Activated CD8-positive, alpha-beta T cell treated with anti-CD3 and anti-CD28 coated beads for 36 hours (primary cell): Measurements from ENCODE around the gene CPSF4. TPM values are rescaled to one million over a fixed set of nuclear protein-coding genes. Genes with fewer than 3 reads are reported as not detected.
A peak's percentile ranks its signal among the peaks of the same experiment; 100 is the strongest.
"Not testable (repeated sequence)": the region's sequence is repeated elsewhere in the genome, so short reads cannot be mapped to it uniquely, and the experiment has no call there.

Experiments
- ATAC-seq: fragments of 200-7000 bp; cut with Tn5 transposase; one replicate; pipeline ENCODE4 v1.10.0; 2021; ENCODE audit warnings: mild to moderate bottlenecking, moderate library complexity
- CTCF ChIA-PET: fragments of 350-600 bp; sonication (Branson Sonifier 250); formaldehyde crosslinking; loops from one replicate; lab custom pipeline; 2021; ENCODE audit warnings: antibody characterized with exemption; lab: Charles Lee
- POLR2A ChIA-PET: fragments of 350-600 bp; sonication (Branson Sonifier 250); formaldehyde crosslinking; loops from one replicate; lab custom pipeline; 2021; ENCODE audit warnings: antibody characterized with exemption; lab: Charles Lee
- DNase-seq: peaks from one replicate; pipeline ENCODE4 v3.0.0-alpha.2; 2020
- H3K27ac Mint-ChIP-seq: one replicate; pipeline ENCODE4 v1.8.0; 2021; ENCODE audit warnings: mild to moderate bottlenecking, mixed read lengths
- H3K27me3 Mint-ChIP-seq: one replicate; pipeline ENCODE4 v1.8.0; 2021; ENCODE audit warnings: mixed read lengths
- H3K36me3 Mint-ChIP-seq: one replicate; pipeline ENCODE4 v1.8.0; 2021; ENCODE audit warnings: low read depth, mixed read lengths
- H3K4me1 Mint-ChIP-seq: one replicate; pipeline ENCODE4 v1.8.0; 2021; ENCODE audit warnings: low read depth, mixed read lengths
- H3K4me3 Mint-ChIP-seq: one replicate; pipeline ENCODE4 v1.8.0; 2021; ENCODE audit warnings: mild to moderate bottlenecking, moderate library complexity, mixed read lengths
- H3K9me3 Mint-ChIP-seq: one replicate; pipeline ENCODE4 v1.8.0; 2021; ENCODE audit warnings: mixed read lengths
- intact Hi-C: fragments of 100-400 bp; cut with micrococcal nuclease; formaldehyde crosslinking; loops from one replicate; pipeline ENCODE4 v1.10.0; 2022
- total RNA-seq, 2 experiments: library from RNA; stranded (reverse); gene quantifications; one replicate each; pipeline ENCODE4 v1.2.3, GENCODE V29; 2021
- TF ChIP-seq, protein P1 (sequence below): fragments of 200-600 bp; IDR thresholded peaks from one replicate; pipeline ENCODE4 v1.8.0; 2022; ENCODE audit warnings: antibody characterized with exemption, mild to moderate bottlenecking

The CPSF4 gene
- total RNA-seq, 2 experiments from 2014 or later, result 62.3 to 64.6 TPM

DNA sequence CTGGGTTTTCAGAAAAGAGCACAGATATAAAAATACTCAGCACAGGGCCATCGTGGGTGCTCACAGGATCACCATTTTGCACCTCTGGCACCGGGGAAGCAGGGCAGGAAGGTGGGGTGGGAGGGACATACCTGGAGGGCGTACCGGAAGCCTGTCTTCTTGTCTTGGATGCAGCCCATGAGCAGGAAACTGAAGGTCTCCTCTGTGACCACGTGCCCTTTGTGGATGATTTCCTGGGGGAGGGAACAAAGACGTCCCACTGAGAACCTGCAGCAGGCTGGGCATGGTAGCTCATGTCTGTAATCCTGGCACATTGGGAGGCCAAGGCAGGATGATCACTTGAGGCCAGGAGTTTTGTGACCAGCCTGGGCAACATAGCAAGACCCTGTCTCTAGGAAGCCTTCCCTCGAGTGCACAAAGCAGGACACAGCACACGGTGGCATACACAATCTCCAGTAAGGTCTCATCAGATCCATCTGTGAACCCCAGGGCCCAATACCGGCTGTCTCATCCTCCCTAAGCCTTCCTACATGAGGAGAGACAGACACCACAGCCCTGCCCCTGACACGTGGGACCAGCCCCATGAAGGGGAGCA is 9.7 kb upstream of the CPSF4 start:
- ATAC-seq (peak; percentile 64), DNase-seq (peak; percentile 16)
- POLR2A ChIA-PET, result interaction anchor here (1.0 kb wide), 2 partner anchors 9 to 36 kb away, joined by 3 read pairs; no protein-coding TSS in a partner anchor
- TF ChIP-seq, protein P1, sequence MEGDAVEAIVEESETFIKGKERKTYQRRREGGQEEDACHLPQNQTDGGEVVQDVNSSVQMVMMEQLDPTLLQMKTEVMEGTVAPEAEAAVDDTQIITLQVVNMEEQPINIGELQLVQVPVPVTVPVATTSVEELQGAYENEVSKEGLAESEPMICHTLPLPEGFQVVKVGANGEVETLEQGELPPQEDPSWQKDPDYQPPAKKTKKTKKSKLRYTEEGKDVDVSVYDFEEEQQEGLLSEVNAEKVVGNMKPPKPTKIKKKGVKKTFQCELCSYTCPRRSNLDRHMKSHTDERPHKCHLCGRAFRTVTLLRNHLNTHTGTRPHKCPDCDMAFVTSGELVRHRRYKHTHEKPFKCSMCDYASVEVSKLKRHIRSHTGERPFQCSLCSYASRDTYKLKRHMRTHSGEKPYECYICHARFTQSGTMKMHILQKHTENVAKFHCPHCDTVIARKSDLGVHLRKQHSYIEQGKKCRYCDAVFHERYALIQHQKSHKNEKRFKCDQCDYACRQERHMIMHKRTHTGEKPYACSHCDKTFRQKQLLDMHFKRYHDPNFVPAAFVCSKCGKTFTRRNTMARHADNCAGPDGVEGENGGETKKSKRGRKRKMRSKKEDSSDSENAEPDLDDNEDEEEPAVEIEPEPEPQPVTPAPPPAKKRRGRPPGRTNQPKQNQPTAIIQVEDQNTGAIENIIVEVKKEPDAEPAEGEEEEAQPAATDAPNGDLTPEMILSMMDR, result no peak
- CTCF ChIA-PET, result no interaction called here
- no peaks in the 10 kb centered on the region for H3K4me1 Mint-ChIP-seq
- intact Hi-C loops, result no loop called here
- H3K9me3 Mint-ChIP-seq, result no peaks in the 10 kb centered on the region
- no peaks in the 10 kb centered on the region for H3K27me3 Mint-ChIP-seq
- H3K27ac Mint-ChIP-seq, result peak overlapping the region; percentile 20
- H3K36me3 Mint-ChIP-seq, result peaks cover 21% of the 10 kb centered on the region
- H3K4me3 Mint-ChIP-seq, result no peak overlapping the region

DNA sequence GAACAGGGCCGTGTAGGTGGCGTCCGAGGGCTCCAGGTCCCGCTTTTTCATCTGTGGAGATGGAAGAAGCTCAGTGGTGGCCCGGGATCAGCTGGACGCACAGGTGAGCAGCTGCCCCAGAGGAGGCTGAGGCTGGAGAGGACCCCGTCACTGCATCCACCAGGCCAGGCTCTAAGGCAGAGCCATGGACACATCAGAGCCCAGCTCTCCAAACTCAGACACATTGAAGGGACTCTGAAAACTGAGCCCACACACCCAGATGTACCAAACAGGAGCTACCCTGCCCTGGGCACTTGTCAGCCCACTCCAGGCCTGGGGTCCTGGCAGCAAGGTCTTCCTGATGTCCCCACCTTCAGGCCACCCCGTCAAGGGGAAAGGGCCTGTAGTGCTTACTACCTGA is 9.0 kb upstream of the CPSF4 start:
- intact Hi-C loops, result no loop called here
- CTCF ChIA-PET, result no interaction called here
- DNase-seq (no peak), ATAC-seq (no peak)
- POLR2A ChIA-PET, result interaction anchor here (1.0 to 1.5 kb wide), 4 partner anchors 8 to 36 kb away, joined by 3 to 7 read pairs (median 3); partner anchors contain the start of genes BUD31 and PDAP1
- Mint-ChIP-seq H3K27me3 (no peaks in the 10 kb centered on the region), H3K4me3 (no peak overlapping the region), H3K9me3 (no peaks in the 10 kb centered on the region), H3K36me3 (peaks cover 21% of the 10 kb centered on the region), H3K27ac (no peak overlapping the region), H3K4me1 (no peaks in the 10 kb centered on the region)
- TF ChIP-seq, protein P1, result no peak

DNA sequence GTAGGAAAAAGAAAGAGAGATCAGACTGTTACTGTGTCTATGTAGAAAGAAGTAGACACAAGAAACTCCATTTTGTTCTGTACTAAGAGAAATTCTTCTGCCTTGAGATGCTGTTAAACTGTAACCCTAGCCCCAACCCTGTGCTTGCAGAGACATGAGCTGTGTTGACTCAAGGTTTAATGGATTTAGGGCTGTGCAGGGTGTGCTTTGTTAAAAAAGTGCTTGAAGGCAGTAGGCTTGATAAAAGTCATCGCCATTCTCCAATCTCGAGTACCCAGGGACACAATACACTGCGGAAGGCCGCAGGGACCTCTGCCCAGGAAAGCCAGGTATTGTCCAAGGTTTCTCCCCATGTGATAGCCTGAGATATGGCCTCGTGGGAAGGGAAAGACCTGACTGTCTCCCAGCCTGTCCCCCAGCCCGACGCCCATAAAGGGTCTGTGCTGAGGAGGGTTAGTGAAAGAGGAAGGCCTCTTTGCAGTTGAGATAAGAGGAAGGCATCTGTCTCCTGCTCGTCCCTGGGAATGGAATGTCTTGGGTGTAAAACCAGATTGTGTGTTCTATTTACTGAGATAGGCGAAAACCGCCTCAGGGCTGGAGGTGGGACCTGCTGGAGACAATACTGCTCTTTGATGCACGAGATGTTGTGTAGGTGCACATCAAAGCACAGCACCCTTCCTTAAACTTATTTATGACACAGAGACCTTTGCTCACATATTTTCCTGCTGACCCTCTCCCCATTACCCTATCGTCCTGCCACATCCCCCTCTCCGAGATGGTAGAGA is 6.8 kb upstream of the CPSF4 start:
- CTCF ChIA-PET, result interaction anchor here (0.5 kb wide), 1 partner anchor 536 kb away, joined by 3 read pairs; no protein-coding TSS in a partner anchor
- H3K4me1 Mint-ChIP-seq, H3K27ac Mint-ChIP-seq, H3K27me3 Mint-ChIP-seq, POLR2A ChIA-PET, ATAC-seq, H3K4me3 Mint-ChIP-seq, H3K9me3 Mint-ChIP-seq, DNase-seq, intact Hi-C loops: not testable (repeated sequence)
- H3K36me3 Mint-ChIP-seq, result peaks cover 20% of the 10 kb centered on the region

DNA sequence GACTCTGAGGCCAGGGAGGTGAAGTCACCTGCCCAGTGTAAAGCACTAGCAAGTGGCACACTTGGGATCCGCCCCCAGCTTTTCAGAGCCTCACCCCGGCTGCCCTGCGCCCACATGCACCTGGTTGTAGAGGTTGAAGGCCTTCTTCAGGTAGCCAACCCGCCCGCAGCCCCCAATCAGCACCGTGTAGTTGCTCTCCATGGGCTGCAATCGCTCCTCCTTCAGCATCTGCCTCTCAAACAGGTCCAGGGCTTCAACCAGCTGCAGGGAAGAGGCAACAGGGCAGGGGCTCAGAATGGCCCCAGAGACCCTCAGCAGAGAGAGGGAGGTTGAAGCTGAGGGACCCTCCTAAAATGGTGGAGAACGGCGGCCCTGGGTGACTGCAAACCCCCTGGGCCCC is 5.6 kb upstream of the CPSF4 start:
- H3K4me3 Mint-ChIP-seq, result no peak overlapping the region
- peaks cover 17% of the 10 kb centered on the region for H3K36me3 Mint-ChIP-seq
- ChIA-PET POLR2A (interaction anchor here (1.0 to 1.2 kb wide), 3 partner anchors 11 to 24 kb away, joined by 3 to 4 read pairs (median 4); partner anchors contain the start of gene BUD31), CTCF (interaction anchor here (1.1 kb wide), 1 partner anchor 17 kb away, joined by 3 read pairs; no protein-coding TSS in a partner anchor)
- TF ChIP-seq, protein P1, result no peak
- ATAC-seq, result no peak
- H3K27ac Mint-ChIP-seq, result no peak overlapping the region
- no peaks in the 10 kb centered on the region for H3K27me3 Mint-ChIP-seq
- H3K9me3 Mint-ChIP-seq, result no peaks in the 10 kb centered on the region
- H3K4me1 Mint-ChIP-seq, result peaks cover 3% of the 10 kb centered on the region
- intact Hi-C loops, result no loop called here
- DNase-seq, result no peak

DNA sequence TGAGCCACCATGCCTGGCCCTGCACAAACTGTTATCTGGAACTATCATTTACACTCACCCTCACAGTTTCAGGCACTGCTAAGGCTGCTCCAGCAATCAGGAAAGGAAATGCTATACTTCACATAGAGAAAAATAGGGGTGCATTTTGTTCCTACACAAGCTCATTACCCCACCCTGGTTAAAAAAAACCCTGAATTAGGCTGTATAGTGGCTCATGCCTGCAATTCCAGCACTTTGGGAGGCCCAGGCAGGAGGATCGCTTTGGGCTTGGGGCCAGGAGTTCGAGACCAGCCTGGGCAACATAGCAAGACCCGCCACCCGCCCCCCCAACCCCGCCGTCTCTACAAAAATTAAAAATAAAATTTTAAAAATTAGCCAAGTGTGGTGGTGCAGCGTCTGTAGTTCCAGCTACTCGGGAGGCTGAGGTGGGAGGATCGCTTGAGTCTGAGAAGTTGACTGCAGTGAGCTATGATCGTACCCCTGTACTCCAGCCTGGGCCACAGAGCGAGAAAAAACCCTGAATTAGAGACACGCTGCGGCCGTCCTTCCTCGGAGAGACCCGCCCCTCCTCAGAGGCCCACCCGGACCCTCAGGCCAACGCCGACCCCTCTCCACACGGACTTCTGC is 684 bp upstream of the CPSF4 start:
- peaks cover 24% of the 10 kb centered on the region for H3K4me1 Mint-ChIP-seq
- H3K27ac Mint-ChIP-seq, result peak overlapping the region; percentile 97
- H3K4me3 Mint-ChIP-seq, result peak overlapping the region; percentile 97
- H3K36me3 Mint-ChIP-seq, result peaks cover 27% of the 10 kb centered on the region
- ChIA-PET POLR2A (interaction anchor here (0.7 to 3.4 kb wide), 7 partner anchors 9 to 128 kb away, joined by 3 to 20 read pairs (median 3); partner anchors contain the start of genes BUD31 and PDAP1), CTCF (interaction anchor here (1.0 kb wide), 1 partner anchor 23 kb away, joined by 4 read pairs; no protein-coding TSS in a partner anchor)
- H3K27me3 Mint-ChIP-seq, result no peaks in the 10 kb centered on the region
- intact Hi-C loops, result no loop called here
- DNase-seq (no peak), ATAC-seq (peak; percentile 22)
- H3K9me3 Mint-ChIP-seq, result no peaks in the 10 kb centered on the region
- TF ChIP-seq, protein P1, result no peak
